HL-60 (cell line): ENCODE results near the gene DAGLA.

Experiments
- DNase-seq, 2 experiments: peaks; one replicate each; pipeline ENCODE4 v3.0.0-alpha.2; 2010 to 2020; ENCODE audit warnings: low read depth in 1 of 2, low spot score in 1 of 2
- H3K27ac ChIP-seq: fragments of 250-450 bp; sonication (Bioruptor Pico); replicated peaks from 2 replicates; pipeline ENCODE4 v1.5.1; 2020; ENCODE audit warnings: mild to moderate bottlenecking, moderate library complexity
- H3K27me3 ChIP-seq: fragments of 250-450 bp; sonication (Bioruptor Pico); 2 replicates; pipeline ENCODE4 v1.5.1; 2021; ENCODE audit warnings: mild to moderate bottlenecking, moderate library complexity; ENCODE audit not compliant: insufficient read depth, poor library complexity, severe bottlenecking
- H3K4me3 ChIP-seq: replicated peaks from 2 replicates; pipeline ENCODE4 v1.5.1; 2011; ENCODE audit warnings: mild to moderate bottlenecking, control low read depth, low read length; ENCODE audit not compliant: insufficient read depth
- GABPA ChIP-seq: IDR thresholded peaks from 2 replicates; pipeline ENCODE4 v1.6.1; 2012; ENCODE audit warnings: low read depth
- POLR2AphosphoS5 ChIP-seq: IDR thresholded peaks from 2 replicates; pipeline ENCODE4 v1.6.1; 2012; ENCODE audit warnings: low read depth
- SPI1 ChIP-seq: IDR thresholded peaks from 2 replicates; pipeline ENCODE4 v1.6.1; 2012; ENCODE audit warnings: low read depth, mild to moderate bottlenecking, borderline replicate concordance
- TF ChIP-seq, protein P1 (sequence below): IDR thresholded peaks from 2 replicates; pipeline ENCODE4 v1.6.1; 2012; ENCODE audit warnings: low read depth; ENCODE audit not compliant: insufficient replicate concordance
- TF ChIP-seq, protein P2 (sequence below): IDR thresholded peaks from one replicate; pipeline ENCODE4 v1.5.1; 2011; ENCODE audit warnings: low read length, control low read depth, inconsistent platforms; ENCODE audit not compliant: insufficient read depth

DAGLA gene

DNA sequence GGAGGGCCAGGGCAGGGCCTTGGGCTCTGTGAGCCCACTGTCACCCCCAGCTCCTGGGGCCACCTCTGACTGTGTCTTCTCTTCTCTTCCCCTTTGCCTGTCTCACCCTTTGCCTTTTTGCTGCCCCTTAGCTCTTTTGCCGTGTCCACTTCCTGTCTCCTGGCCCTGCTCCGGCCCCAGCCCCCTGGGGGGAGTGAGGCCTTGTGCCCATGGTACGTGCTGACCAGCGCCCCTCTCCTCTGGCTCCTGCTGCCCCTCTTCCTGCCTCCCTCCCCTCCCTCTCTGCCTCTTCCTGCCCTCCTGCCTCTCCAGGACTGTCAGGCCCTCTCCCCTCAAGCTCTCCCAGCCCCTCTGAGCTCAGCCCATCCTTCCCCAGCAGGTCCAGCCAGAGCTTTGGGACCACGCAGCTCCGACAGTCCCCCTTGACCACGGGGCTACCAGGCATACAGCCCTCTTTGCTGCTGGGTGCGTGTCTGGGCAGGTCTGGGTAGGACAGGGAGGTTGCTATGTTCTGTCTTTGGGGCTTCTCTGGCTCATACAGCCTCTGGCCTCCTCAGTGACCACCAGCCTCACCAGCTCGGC lies 100.5 kb downstream of the DAGLA start:
- no peak for DNase-seq
- Histone ChIP-seq H3K4me3 (no peak overlapping the region), H3K27ac (no peak overlapping the region), H3K27me3 (no peaks in the 10 kb centered on the region)
- TF ChIP-seq SPI1: no peak
- no peak for TF ChIP-seq POLR2AphosphoS5

DNA sequence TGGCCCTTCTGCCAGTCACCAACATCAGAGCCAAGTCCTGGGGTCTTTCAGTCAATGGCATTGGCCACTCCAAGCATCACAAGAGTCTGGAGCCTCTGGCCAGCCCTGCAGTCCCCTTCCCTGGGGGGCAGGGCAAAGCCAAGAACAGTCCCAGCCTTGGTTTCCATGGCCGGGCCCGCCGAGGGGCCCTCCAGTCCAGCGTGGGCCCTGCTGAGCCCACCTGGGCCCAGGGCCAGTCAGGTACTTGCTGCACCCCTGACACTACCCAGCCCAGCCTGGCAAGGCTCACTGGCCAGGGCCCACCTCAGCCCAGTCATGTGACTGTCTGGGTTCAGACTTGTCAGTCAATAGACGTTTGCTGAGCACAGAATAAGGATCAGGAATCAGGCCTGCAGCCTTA lies 101.4 kb downstream of the DAGLA start:
- H3K27me3 ChIP-seq: no peaks in the 10 kb centered on the region
- DNase-seq: no peak
- no peak overlapping the region for H3K4me3 ChIP-seq
- no peak for TF ChIP-seq GABPA
- no peak for TF ChIP-seq POLR2AphosphoS5
- TF ChIP-seq, protein P1, sequence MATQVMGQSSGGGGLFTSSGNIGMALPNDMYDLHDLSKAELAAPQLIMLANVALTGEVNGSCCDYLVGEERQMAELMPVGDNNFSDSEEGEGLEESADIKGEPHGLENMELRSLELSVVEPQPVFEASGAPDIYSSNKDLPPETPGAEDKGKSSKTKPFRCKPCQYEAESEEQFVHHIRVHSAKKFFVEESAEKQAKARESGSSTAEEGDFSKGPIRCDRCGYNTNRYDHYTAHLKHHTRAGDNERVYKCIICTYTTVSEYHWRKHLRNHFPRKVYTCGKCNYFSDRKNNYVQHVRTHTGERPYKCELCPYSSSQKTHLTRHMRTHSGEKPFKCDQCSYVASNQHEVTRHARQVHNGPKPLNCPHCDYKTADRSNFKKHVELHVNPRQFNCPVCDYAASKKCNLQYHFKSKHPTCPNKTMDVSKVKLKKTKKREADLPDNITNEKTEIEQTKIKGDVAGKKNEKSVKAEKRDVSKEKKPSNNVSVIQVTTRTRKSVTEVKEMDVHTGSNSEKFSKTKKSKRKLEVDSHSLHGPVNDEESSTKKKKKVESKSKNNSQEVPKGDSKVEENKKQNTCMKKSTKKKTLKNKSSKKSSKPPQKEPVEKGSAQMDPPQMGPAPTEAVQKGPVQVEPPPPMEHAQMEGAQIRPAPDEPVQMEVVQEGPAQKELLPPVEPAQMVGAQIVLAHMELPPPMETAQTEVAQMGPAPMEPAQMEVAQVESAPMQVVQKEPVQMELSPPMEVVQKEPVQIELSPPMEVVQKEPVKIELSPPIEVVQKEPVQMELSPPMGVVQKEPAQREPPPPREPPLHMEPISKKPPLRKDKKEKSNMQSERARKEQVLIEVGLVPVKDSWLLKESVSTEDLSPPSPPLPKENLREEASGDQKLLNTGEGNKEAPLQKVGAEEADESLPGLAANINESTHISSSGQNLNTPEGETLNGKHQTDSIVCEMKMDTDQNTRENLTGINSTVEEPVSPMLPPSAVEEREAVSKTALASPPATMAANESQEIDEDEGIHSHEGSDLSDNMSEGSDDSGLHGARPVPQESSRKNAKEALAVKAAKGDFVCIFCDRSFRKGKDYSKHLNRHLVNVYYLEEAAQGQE: no peak
- no peak for TF ChIP-seq SPI1
- TF ChIP-seq, protein P2, sequence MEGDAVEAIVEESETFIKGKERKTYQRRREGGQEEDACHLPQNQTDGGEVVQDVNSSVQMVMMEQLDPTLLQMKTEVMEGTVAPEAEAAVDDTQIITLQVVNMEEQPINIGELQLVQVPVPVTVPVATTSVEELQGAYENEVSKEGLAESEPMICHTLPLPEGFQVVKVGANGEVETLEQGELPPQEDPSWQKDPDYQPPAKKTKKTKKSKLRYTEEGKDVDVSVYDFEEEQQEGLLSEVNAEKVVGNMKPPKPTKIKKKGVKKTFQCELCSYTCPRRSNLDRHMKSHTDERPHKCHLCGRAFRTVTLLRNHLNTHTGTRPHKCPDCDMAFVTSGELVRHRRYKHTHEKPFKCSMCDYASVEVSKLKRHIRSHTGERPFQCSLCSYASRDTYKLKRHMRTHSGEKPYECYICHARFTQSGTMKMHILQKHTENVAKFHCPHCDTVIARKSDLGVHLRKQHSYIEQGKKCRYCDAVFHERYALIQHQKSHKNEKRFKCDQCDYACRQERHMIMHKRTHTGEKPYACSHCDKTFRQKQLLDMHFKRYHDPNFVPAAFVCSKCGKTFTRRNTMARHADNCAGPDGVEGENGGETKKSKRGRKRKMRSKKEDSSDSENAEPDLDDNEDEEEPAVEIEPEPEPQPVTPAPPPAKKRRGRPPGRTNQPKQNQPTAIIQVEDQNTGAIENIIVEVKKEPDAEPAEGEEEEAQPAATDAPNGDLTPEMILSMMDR: no peak
- H3K27ac ChIP-seq: no peak overlapping the region

DNA sequence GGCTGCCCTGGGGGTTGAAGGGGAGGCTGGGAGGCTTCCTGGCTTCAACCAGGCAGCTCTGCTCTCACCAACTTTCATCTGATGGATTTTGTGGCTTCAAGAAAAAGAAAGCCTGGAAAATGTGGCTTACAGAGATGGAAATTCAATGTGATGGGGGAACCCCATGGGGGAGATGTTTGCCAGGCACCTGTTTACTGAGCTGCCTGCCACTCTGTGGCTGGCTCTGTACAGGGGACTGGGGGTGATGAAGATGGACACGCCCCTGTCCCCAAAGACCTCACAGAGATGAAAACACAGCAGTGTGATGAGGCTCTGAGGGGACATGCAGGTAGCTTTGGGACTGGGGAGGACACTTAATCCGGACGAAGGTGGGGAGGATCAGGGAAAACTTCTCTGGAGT lies 102.1 kb downstream of the DAGLA start:
- no peak overlapping the region for H3K4me3 ChIP-seq
- no peak overlapping the region for H3K27ac ChIP-seq
- no peak for DNase-seq
- TF ChIP-seq, protein P2: no peak
- H3K27me3 ChIP-seq: no peaks in the 10 kb centered on the region

DNA sequence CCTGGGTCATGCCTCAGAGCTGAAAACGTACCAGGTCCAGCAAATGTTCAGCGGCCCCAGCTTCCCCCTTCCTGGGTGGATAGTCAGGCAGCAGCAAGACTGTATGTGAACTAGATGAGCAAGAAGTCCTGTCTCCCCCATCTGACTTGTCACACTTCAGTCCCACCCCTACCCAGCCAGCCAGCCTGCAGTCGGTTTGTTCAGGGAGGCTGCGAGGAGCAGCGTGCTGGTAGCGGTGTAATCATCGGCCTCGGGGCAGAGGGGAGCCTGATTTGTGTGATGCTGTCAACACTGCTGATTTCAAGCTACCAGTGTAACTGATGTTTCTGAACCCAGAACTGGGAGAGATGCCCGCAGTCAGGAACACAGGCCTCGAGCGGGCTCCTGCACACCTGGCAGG lies 102.7 kb downstream of the DAGLA start:
- no peak for DNase-seq
- no peaks in the 10 kb centered on the region for H3K27me3 ChIP-seq
- no peak for TF ChIP-seq POLR2AphosphoS5
- no peak for TF ChIP-seq GABPA
- no peak for TF ChIP-seq SPI1
- TF ChIP-seq, protein P1: no peak
- TF ChIP-seq, protein P2: no peak
- no peak overlapping the region for H3K27ac ChIP-seq
- no peak overlapping the region for H3K4me3 ChIP-seq
